ENCODE measurements around the gene DRD3.
A peak's percentile ranks its signal among the peaks of the same experiment; 100 is the strongest.

Gene DRD3

GRCh38 chr3:114213627-114214541 is 35.0 kb upstream of the DRD3 start:
- H3K9ac ChIP-seq (ENCODE audit: low read length), result no peak overlapping the region
- H3K27ac ChIP-seq (ENCODE audit: low read depth, low read length), result no peak overlapping the region
- H3K4me3 ChIP-seq (ENCODE audit: low read length), result peak overlapping the region; percentile 29
- H3K4me1 ChIP-seq (ENCODE audit: control insufficient read depth, insufficient read depth, low read length), result no peaks in the 10 kb centered on the region
- no peaks in the 10 kb centered on the region for H3K27me3 ChIP-seq (ENCODE audit: control insufficient read depth, insufficient read depth, low read length)
- H3K36me3 ChIP-seq (ENCODE audit: control insufficient read depth, insufficient read depth, low read length), result no peaks in the 10 kb centered on the region

GRCh38 chr3:114213292-114213626 is 34.4 kb upstream of the DRD3 start:
- no peaks in the 10 kb centered on the region for H3K27me3 ChIP-seq (ENCODE audit: control insufficient read depth, insufficient read depth, low read length)
- no peak overlapping the region for H3K27ac ChIP-seq (ENCODE audit: low read depth, low read length)
- no peaks in the 10 kb centered on the region for H3K36me3 ChIP-seq (ENCODE audit: control insufficient read depth, insufficient read depth, low read length)
- H3K4me1 ChIP-seq (ENCODE audit: control insufficient read depth, insufficient read depth, low read length), result no peaks in the 10 kb centered on the region
- no peak overlapping the region for H3K4me3 ChIP-seq (ENCODE audit: low read length)
- no peak overlapping the region for H3K9ac ChIP-seq (ENCODE audit: low read length)

- H3K9ac ChIP-seq (ENCODE audit: low read length), result no peak overlapping the region
- no peaks in the 10 kb centered on the region for H3K4me1 ChIP-seq (ENCODE audit: control insufficient read depth, insufficient read depth, low read length)
- H3K36me3 ChIP-seq (ENCODE audit: control insufficient read depth, insufficient read depth, low read length), result no peaks in the 10 kb centered on the region
- H3K27ac ChIP-seq (ENCODE audit: low read depth, low read length), result no peak overlapping the region
- H3K4me3 ChIP-seq (ENCODE audit: low read length), result no peak overlapping the region
- H3K27me3 ChIP-seq (ENCODE audit: control insufficient read depth, insufficient read depth, low read length), result no peaks in the 10 kb centered on the region
Measured at GRCh38 chr3:114212646-114213045, 33.8 kb upstream of the DRD3 start.

- H3K27ac ChIP-seq (ENCODE audit: low read depth, low read length), result no peak overlapping the region
- H3K36me3 ChIP-seq (ENCODE audit: control insufficient read depth, insufficient read depth, low read length), result no peaks in the 10 kb centered on the region
- H3K4me1 ChIP-seq (ENCODE audit: control insufficient read depth, insufficient read depth, low read length), result no peaks in the 10 kb centered on the region
- H3K9ac ChIP-seq (ENCODE audit: low read length), result no peak overlapping the region
- no peak overlapping the region for H3K4me3 ChIP-seq (ENCODE audit: low read length)
- H3K27me3 ChIP-seq (ENCODE audit: control insufficient read depth, insufficient read depth, low read length), result no peaks in the 10 kb centered on the region
Measured at GRCh38 chr3:114207768-114208167, 28.9 kb upstream of the DRD3 start.

GRCh38 chr3:114206342-114206741 is 27.5 kb upstream of the DRD3 start:
- Histone ChIP-seq H3K27me3 (ENCODE audit: control insufficient read depth, insufficient read depth, low read length) (no peaks in the 10 kb centered on the region), H3K27ac (ENCODE audit: low read depth, low read length) (no peak overlapping the region), H3K4me3 (ENCODE audit: low read length) (no peak overlapping the region), H3K9ac (ENCODE audit: low read length) (no peak overlapping the region), H3K36me3 (ENCODE audit: control insufficient read depth, insufficient read depth, low read length) (no peaks in the 10 kb centered on the region), H3K4me1 (ENCODE audit: control insufficient read depth, insufficient read depth, low read length) (no peaks in the 10 kb centered on the region)

- no peak overlapping the region for H3K9ac ChIP-seq (ENCODE audit: low read length)
- H3K4me1 ChIP-seq (ENCODE audit: control insufficient read depth, insufficient read depth, low read length), result no peaks in the 10 kb centered on the region
- H3K4me3 ChIP-seq (ENCODE audit: low read length), result no peak overlapping the region
- H3K27ac ChIP-seq (ENCODE audit: low read depth, low read length), result no peak overlapping the region
- no peaks in the 10 kb centered on the region for H3K36me3 ChIP-seq (ENCODE audit: control insufficient read depth, insufficient read depth, low read length)
- no peaks in the 10 kb centered on the region for H3K27me3 ChIP-seq (ENCODE audit: control insufficient read depth, insufficient read depth, low read length)
Measured at GRCh38 chr3:114205541-114205940, 26.7 kb upstream of the DRD3 start.

GRCh38 chr3:114194750-114195149 is 15.9 kb upstream of the DRD3 start:
- Histone ChIP-seq H3K27ac (ENCODE audit: low read depth, low read length) (no peak overlapping the region), H3K36me3 (ENCODE audit: control insufficient read depth, insufficient read depth, low read length) (no peaks in the 10 kb centered on the region), H3K27me3 (ENCODE audit: control insufficient read depth, insufficient read depth, low read length) (no peaks in the 10 kb centered on the region), H3K4me1 (ENCODE audit: control insufficient read depth, insufficient read depth, low read length) (no peaks in the 10 kb centered on the region), H3K4me3 (ENCODE audit: low read length) (no peak overlapping the region), H3K9ac (ENCODE audit: low read length) (no peak overlapping the region)

GRCh38 chr3:114192136-114192535 is 13.3 kb upstream of the DRD3 start:
- Histone ChIP-seq H3K27ac (ENCODE audit: low read depth, low read length) (no peak overlapping the region), H3K36me3 (ENCODE audit: control insufficient read depth, insufficient read depth, low read length) (no peaks in the 10 kb centered on the region), H3K4me3 (ENCODE audit: low read length) (no peak overlapping the region), H3K9ac (ENCODE audit: low read length) (no peak overlapping the region), H3K27me3 (ENCODE audit: control insufficient read depth, insufficient read depth, low read length) (no peaks in the 10 kb centered on the region), H3K4me1 (ENCODE audit: control insufficient read depth, insufficient read depth, low read length) (no peaks in the 10 kb centered on the region)

- Histone ChIP-seq H3K27ac (ENCODE audit: low read depth, low read length) (no peak overlapping the region), H3K4me1 (ENCODE audit: control insufficient read depth, insufficient read depth, low read length) (no peaks in the 10 kb centered on the region), H3K4me3 (ENCODE audit: low read length) (no peak overlapping the region), H3K9ac (ENCODE audit: low read length) (no peak overlapping the region), H3K36me3 (ENCODE audit: control insufficient read depth, insufficient read depth, low read length) (no peaks in the 10 kb centered on the region), H3K27me3 (ENCODE audit: control insufficient read depth, insufficient read depth, low read length) (no peaks in the 10 kb centered on the region)
Measured at GRCh38 chr3:114186501-114186900, 7.6 kb upstream of the DRD3 start.

GRCh38 chr3:114179575-114179974 is 723 bp upstream of the DRD3 start:
- Histone ChIP-seq H3K27ac (ENCODE audit: low read depth, low read length) (no peak overlapping the region), H3K4me3 (ENCODE audit: low read length) (no peak overlapping the region), H3K36me3 (ENCODE audit: control insufficient read depth, insufficient read depth, low read length) (no peaks in the 10 kb centered on the region), H3K4me1 (ENCODE audit: control insufficient read depth, insufficient read depth, low read length) (no peaks in the 10 kb centered on the region), H3K9ac (ENCODE audit: low read length) (no peak overlapping the region), H3K27me3 (ENCODE audit: control insufficient read depth, insufficient read depth, low read length) (no peaks in the 10 kb centered on the region)

- H3K4me1 ChIP-seq (ENCODE audit: control insufficient read depth, insufficient read depth, low read length), result no peaks in the 10 kb centered on the region
- no peak overlapping the region for H3K27ac ChIP-seq (ENCODE audit: low read depth, low read length)
- no peak overlapping the region for H3K4me3 ChIP-seq (ENCODE audit: low read length)
- no peaks in the 10 kb centered on the region for H3K36me3 ChIP-seq (ENCODE audit: control insufficient read depth, insufficient read depth, low read length)
- H3K9ac ChIP-seq (ENCODE audit: low read length), result no peak overlapping the region
- H3K27me3 ChIP-seq (ENCODE audit: control insufficient read depth, insufficient read depth, low read length), result no peaks in the 10 kb centered on the region
Measured at GRCh38 chr3:114176890-114177289, 2.0 kb downstream of the DRD3 start.

GRCh38 chr3:114176487-114176886 is 2.4 kb downstream of the DRD3 start:
- Histone ChIP-seq H3K36me3 (ENCODE audit: control insufficient read depth, insufficient read depth, low read length) (no peaks in the 10 kb centered on the region), H3K9ac (ENCODE audit: low read length) (no peak overlapping the region), H3K4me1 (ENCODE audit: control insufficient read depth, insufficient read depth, low read length) (no peaks in the 10 kb centered on the region), H3K4me3 (ENCODE audit: low read length) (no peak overlapping the region), H3K27ac (ENCODE audit: low read depth, low read length) (no peak overlapping the region), H3K27me3 (ENCODE audit: control insufficient read depth, insufficient read depth, low read length) (no peaks in the 10 kb centered on the region)
